GM21447 (cell line): ENCODE results near the gene YPEL5.
A peak's percentile ranks its signal among the peaks of the same experiment; 100 is the strongest.

ENCODE experiments used
- ATAC-seq: cut with Tn5 transposase; IDR thresholded peaks from one replicate; pipeline ENCODE4 v1.9.1; 2021; ENCODE audit not compliant: unreplicated experiment

Gene YPEL5

GRCh38 chr2:30201990-30202389 lies 55.2 kb downstream of the YPEL5 start:
- no peak for ATAC-seq

- ATAC-seq, result no peak
Measured at GRCh38 chr2:30203156-30203555, 56.3 kb downstream of the YPEL5 start.

GRCh38 chr2:30204281-30204680 lies 57.5 kb downstream of the YPEL5 start:
- no peak for ATAC-seq

GRCh38 chr2:30205456-30205855 lies 58.6 kb downstream of the YPEL5 start:
- no peak for ATAC-seq

- ATAC-seq, result no peak
Measured at GRCh38 chr2:30206461-30207430, 59.9 kb downstream of the YPEL5 start.

GRCh38 chr2:30208453-30208852 lies 61.6 kb downstream of the YPEL5 start:
- peak; percentile 55 for ATAC-seq

- ATAC-seq, result no peak
Measured at GRCh38 chr2:30209227-30209626, 62.4 kb downstream of the YPEL5 start.
